B cell (primary cell): ENCODE results near the gene HOXA11. TPM values are rescaled to one million over a fixed set of nuclear protein-coding genes. Genes with fewer than 3 reads are reported as not detected.

Experiments
- ATAC-seq: fragments of 200-7000 bp; cut with Tn5 transposase; one replicate; pipeline ENCODE4 v1.10.0; 2021; ENCODE audit warnings: low read depth, mild to moderate bottlenecking, moderate number of reproducible peaks, moderate library complexity
- CTCF ChIA-PET: fragments of 350-600 bp; sonication (Branson Sonifier 250); formaldehyde crosslinking; loops from one replicate; lab custom pipeline; 2021; ENCODE audit warnings: antibody characterized with exemption, inconsistent platforms; lab: Charles Lee
- POLR2A ChIA-PET: fragments of 350-600 bp; sonication (Branson Sonifier 250); formaldehyde crosslinking; loops from one replicate; lab custom pipeline; 2021; ENCODE audit warnings: antibody characterized with exemption; lab: Charles Lee
- DNase-seq: peaks from one replicate; pipeline ENCODE4 v3.0.0; 2013
- H2AFZ ChIP-seq: 2 replicates; pipeline ENCODE4 v1.6.1; 2012; ENCODE audit warnings: mild to moderate bottlenecking, low read depth, low read length; ENCODE audit not compliant: insufficient read depth, poor library complexity, severe bottlenecking
- H3K27ac ChIP-seq, 2 donors: 1 replicate in 1 of 2; 2 replicates in 1 of 2; pipeline ENCODE4 v1.5.1; 2012 to 2013; ENCODE audit warnings: low read length in 2 of 2, mild to moderate bottlenecking in 2 of 2, moderate library complexity in 1 of 2
- H3K27me3 ChIP-seq, 4 experiments: fragments of 200-600 bp in 1 of 4; sonication (generic) in 1 of 4; replicated peaks in 1 of 4; 1 replicate in 2 of 4; 2 replicates in 2 of 4; pipeline versions ENCODE4 v1.6.1 to v1.7.0; 2013 to 2016; ENCODE audit warnings: low read length in 3 of 4, mild to moderate bottlenecking in 2 of 4, mixed read lengths in 1 of 4, moderate library complexity in 1 of 4; ENCODE audit not compliant: insufficient read depth in 4 of 4, control insufficient read depth in 3 of 4; ENCODE audit errors: control extremely low read depth in 1 of 4
- H3K36me3 ChIP-seq, 2 experiments: replicated peaks in 1 of 2; 1 replicate in 1 of 2; 2 replicates in 1 of 2; pipeline versions ENCODE4 v1.6.1 to v1.7.1; 2013; ENCODE audit warnings: low read length in 1 of 2; ENCODE audit not compliant: insufficient read depth in 2 of 2, control insufficient read depth in 1 of 2; ENCODE audit errors: control extremely low read depth in 1 of 2, extremely low read depth in 1 of 2
- H3K4me1 ChIP-seq, 2 donors: fragments of 200-600 bp in 1 of 2; sonication (generic) in 1 of 2; 1 replicate in 1 of 2; 2 replicates in 1 of 2; pipeline versions ENCODE4 v1.5.1 to v1.6.1; 2013 to 2017; ENCODE audit warnings: low read length in 2 of 2; ENCODE audit not compliant: control insufficient read depth in 2 of 2, insufficient read depth in 2 of 2
- H3K4me2 ChIP-seq: replicated peaks from 2 replicates; pipeline ENCODE3; 2012; ENCODE audit warnings: mild to moderate bottlenecking, low read depth, low read length; ENCODE audit not compliant: poor library complexity, severe bottlenecking
- H3K4me3 ChIP-seq, 5 experiments: fragments of 200-600 bp in 1 of 5; sonication (generic) in 1 of 5; 1 replicate in 3 of 5; 2 replicates in 2 of 5; pipeline versions ENCODE4 v1.5.1 to v1.7.0; 2011 to 2016; ENCODE audit warnings: low read length in 4 of 5, mild to moderate bottlenecking in 4 of 5, low read depth in 2 of 5, control low read depth in 1 of 5, moderate library complexity in 1 of 5; ENCODE audit not compliant: insufficient read depth in 1 of 5; ENCODE audit errors: control extremely low read depth in 1 of 5, extremely low read depth in 1 of 5
- H3K79me2 ChIP-seq: fragments of 200-600 bp; sonication (generic); one replicate; pipeline ENCODE4 v1.6.0; 2016; ENCODE audit warnings: low read length; ENCODE audit not compliant: control insufficient read depth, insufficient read depth
- H3K9ac ChIP-seq: fragments of 200-600 bp; sonication (generic); 2 replicates; pipeline ENCODE4 v1.6.1; 2017; ENCODE audit warnings: mild to moderate bottlenecking, low read length, moderate library complexity
- H3K9me3 ChIP-seq, 3 donors: one replicate each; pipeline versions ENCODE4 v1.6.1 to v1.7.1; 2013; ENCODE audit warnings: low read length in 2 of 3; ENCODE audit not compliant: control insufficient read depth in 2 of 3, insufficient read depth in 1 of 3; ENCODE audit errors: control extremely low read depth in 1 of 3
- H4K20me1 ChIP-seq: 2 replicates; pipeline ENCODE4 v1.6.0; 2012; ENCODE audit warnings: mild to moderate bottlenecking, low read length; ENCODE audit not compliant: insufficient read depth, control insufficient read depth, poor library complexity, severe bottlenecking
- H3K27ac Mint-ChIP-seq: one replicate; pipeline ENCODE4 v1.8.0; 2021; ENCODE audit warnings: mixed read lengths
- H3K27me3 Mint-ChIP-seq: one replicate; pipeline ENCODE4 v1.8.0; 2021; ENCODE audit warnings: mixed read lengths
- H3K4me1 Mint-ChIP-seq: one replicate; pipeline ENCODE4 v1.8.0; 2021; ENCODE audit warnings: mixed read lengths
- H3K4me3 Mint-ChIP-seq: one replicate; pipeline ENCODE4 v1.8.0; 2021; ENCODE audit warnings: mixed read lengths
- H3K9me3 Mint-ChIP-seq: one replicate; pipeline ENCODE4 v1.8.0; 2022; ENCODE audit warnings: mixed read lengths; ENCODE audit not compliant: insufficient read depth
- EZH2 ChIP-seq: IDR thresholded peaks from 2 replicates; pipeline ENCODE4 v1.6.1; 2012; ENCODE audit warnings: borderline replicate concordance, low read depth, mild to moderate bottlenecking, moderate library complexity, low read length; ENCODE audit not compliant: insufficient read depth, poor library complexity, severe bottlenecking
- WGBS: methylation state at CpG from one replicate; pipeline ENCODE4 v1.1.5; 2013; ENCODE audit warnings: missing lambda C conversion rate; ENCODE audit not compliant: insufficient coverage; 5-methylcytosine and 5-hydroxymethylcytosine counted together
- intact Hi-C: fragments of 100-400 bp; cut with micrococcal nuclease; formaldehyde crosslinking; loops from one replicate; pipeline ENCODE4 v1.10.0; 2022
- polyA plus RNA-seq: library from polyadenylated mRNA; depleted of rRNA; stranded (reverse); fragments of >200 nt; gene quantifications from 2 replicates; pipeline ENCODE4 v1.2.3, GENCODE V29; 2012
- total RNA-seq, 2 donors: library from RNA; stranded (reverse); fragments of 120-200 nt in 1 of 2; gene quantifications; 1 replicate in 1 of 2; 2 replicates in 1 of 2; pipeline versions ENCODE4 v1.2.3 to v1.2.4, GENCODE V29; 2013 to 2022
- TF ChIP-seq, protein P1 (sequence below): fragments of 200-600 bp; IDR thresholded peaks from one replicate; pipeline ENCODE4 v1.8.0; 2022; ENCODE audit warnings: antibody characterized with exemption, mild to moderate bottlenecking

The HOXA11 gene
- total and polyA plus RNA-seq, 2 donors (not counting 1 experiment from before 2014, with no cell fraction given): not detected

DNA sequence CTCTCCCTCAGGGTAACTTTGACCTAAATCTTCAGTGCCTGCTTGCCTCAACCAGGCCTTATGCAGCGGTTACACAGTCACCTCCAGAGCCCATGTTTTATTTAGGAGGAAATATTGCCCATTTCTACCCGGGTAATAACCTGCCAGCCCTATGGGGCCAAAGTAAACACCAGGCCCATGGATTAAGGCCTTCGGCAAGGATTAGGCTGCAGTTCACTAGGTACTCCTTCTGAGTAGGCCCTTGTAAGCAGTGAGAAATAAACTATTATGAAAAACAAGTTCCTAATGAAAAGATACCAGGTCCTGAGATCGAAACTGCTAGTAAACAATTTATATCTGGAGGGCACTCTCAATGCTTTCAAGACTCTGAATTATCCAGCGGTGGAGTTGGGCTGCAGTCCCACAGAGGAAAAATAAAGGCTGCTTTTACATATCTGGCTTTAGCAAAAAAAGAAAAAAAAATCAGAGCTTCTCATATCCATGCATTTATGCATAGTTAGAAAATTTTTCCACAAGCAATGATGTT is 7.2 kb downstream of the HOXA11 start:
- Mint-ChIP-seq H3K27ac (no peak overlapping the region), H3K4me3 (no peak overlapping the region), H3K4me1 (peaks cover 11% of the 10 kb centered on the region), H3K27me3 (peaks cover 59% of the 10 kb centered on the region), H3K9me3 (no peaks in the 10 kb centered on the region)
- peaks cover 23 to 40% of the 10 kb centered on the region in 2 donors for H3K4me1 ChIP-seq
- peaks cover 0 to 49% (median under 1%) of the 10 kb centered on the region in 3 donors for H3K9me3 ChIP-seq
- H3K27ac ChIP-seq: no peak overlapping the region
- no peaks in the 10 kb centered on the region for H3K36me3 ChIP-seq
- no peak for TF ChIP-seq EZH2
- TF ChIP-seq, protein P1, sequence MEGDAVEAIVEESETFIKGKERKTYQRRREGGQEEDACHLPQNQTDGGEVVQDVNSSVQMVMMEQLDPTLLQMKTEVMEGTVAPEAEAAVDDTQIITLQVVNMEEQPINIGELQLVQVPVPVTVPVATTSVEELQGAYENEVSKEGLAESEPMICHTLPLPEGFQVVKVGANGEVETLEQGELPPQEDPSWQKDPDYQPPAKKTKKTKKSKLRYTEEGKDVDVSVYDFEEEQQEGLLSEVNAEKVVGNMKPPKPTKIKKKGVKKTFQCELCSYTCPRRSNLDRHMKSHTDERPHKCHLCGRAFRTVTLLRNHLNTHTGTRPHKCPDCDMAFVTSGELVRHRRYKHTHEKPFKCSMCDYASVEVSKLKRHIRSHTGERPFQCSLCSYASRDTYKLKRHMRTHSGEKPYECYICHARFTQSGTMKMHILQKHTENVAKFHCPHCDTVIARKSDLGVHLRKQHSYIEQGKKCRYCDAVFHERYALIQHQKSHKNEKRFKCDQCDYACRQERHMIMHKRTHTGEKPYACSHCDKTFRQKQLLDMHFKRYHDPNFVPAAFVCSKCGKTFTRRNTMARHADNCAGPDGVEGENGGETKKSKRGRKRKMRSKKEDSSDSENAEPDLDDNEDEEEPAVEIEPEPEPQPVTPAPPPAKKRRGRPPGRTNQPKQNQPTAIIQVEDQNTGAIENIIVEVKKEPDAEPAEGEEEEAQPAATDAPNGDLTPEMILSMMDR: no peak
- CTCF ChIA-PET: interaction anchor here (0.9 to 2.7 kb wide), 4 partner anchors 8 to 32 kb away, joined by 4 to 9 read pairs (median 6); no protein-coding TSS in a partner anchor
- DNase-seq (no peak), ATAC-seq (no peak)
- peaks cover 0 to 93% (median 70%) of the 10 kb centered on the region in 4 experiments for H3K27me3 ChIP-seq
- intact Hi-C loops: no loop called here
- no peak overlapping the region for H3K4me2 ChIP-seq
- no peak overlapping the region for H3K4me3 ChIP-seq
- POLR2A ChIA-PET: no interaction called here
- WGBS: 93% methylated on average over 3 of the region's 5 CpGs
- H2AFZ ChIP-seq: no peak overlapping the region
- no peak overlapping the region for H3K9ac ChIP-seq
- no peaks in the 10 kb centered on the region for H3K79me2 ChIP-seq
- no peaks in the 10 kb centered on the region for H4K20me1 ChIP-seq

DNA sequence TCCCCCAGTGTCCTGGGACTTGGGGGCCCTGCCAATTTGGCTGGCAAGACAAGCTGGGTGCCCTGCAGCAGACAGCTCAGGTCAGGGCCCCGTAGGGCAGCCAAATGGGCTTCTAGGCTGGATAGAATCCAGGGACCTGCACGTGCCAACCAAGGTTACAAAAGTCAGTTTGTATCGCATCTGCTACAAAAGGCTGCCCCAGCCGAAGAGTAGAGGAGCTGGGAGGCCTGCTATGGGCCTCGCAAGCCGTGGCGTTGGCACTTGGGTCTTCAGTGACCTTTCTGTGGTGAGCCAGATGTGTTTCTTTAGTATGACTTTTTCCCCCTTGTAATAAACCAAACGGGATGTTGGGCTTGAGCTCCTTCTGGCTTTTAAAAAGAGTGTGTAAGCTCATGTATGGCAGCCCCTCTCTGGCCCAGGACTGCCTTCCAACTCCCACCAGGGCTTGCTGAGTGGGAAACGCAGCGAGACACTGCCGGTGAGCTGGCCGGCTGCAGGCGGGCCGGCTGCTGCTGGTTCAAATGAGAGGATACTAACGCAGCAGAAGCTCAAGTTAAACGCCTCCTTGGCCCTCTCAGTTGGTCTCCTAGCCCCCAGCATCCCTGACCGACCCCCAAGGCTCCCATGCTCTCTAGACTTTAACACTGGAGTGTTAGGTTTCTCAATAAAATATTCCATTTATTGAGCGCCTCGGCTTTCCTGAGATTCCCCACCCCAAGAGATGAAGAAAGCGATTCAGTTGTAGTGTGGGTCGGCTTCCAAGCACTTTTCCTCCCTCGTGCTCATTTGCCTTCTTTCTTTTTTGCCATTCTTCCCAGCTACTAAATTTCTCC is 7.9 kb downstream of the HOXA11 start:
- H4K20me1 ChIP-seq: no peaks in the 10 kb centered on the region
- H3K4me2 ChIP-seq: no peak overlapping the region
- Mint-ChIP-seq H3K27me3 (peaks cover 57% of the 10 kb centered on the region), H3K4me1 (peaks cover 14% of the 10 kb centered on the region), H3K27ac (no peak overlapping the region), H3K4me3 (no peak overlapping the region), H3K9me3 (no peaks in the 10 kb centered on the region)
- DNase-seq (no peak), ATAC-seq (no peak)
- no peaks in the 10 kb centered on the region for H3K36me3 ChIP-seq
- H3K9ac ChIP-seq: no peak overlapping the region
- no peak overlapping the region for H2AFZ ChIP-seq
- intact Hi-C loops: no loop called here
- TF ChIP-seq, protein P1: no peak
- TF ChIP-seq EZH2: no peak
- POLR2A ChIA-PET: no interaction called here
- WGBS: 90% methylated on average over 18 of the region's 22 CpGs
- H3K4me1 ChIP-seq: peaks cover 29 to 40% of the 10 kb centered on the region in 2 donors
- no peak overlapping the region for H3K4me3 ChIP-seq
- peaks cover 0 to 51% (median 7%) of the 10 kb centered on the region in 3 donors for H3K9me3 ChIP-seq
- peaks cover 0 to 93% (median 70%) of the 10 kb centered on the region in 4 experiments for H3K27me3 ChIP-seq
- CTCF ChIA-PET: interaction anchor here (0.9 to 1.7 kb wide), 5 partner anchors 9 to 27 kb away, joined by 4 to 8 read pairs (median 5); no protein-coding TSS in a partner anchor
- H3K79me2 ChIP-seq: no peaks in the 10 kb centered on the region
- H3K27ac ChIP-seq: no peak overlapping the region
